ENCODE data around the gene CUX1. TPM values are rescaled to one million over a fixed set of nuclear protein-coding genes. Genes with fewer than 3 reads are reported as not detected.

Gene CUX1
- total RNA-seq, 1 experiment from 2014 or later, result 39.6 TPM

GRCh38 chr7:101984133-101984879 is 166.9 kb downstream of the CUX1 start:
- POLR2A ChIA-PET (ENCODE audit: unreplicated experiment), result no interaction called here
- TF ChIP-seq CTCF (conservative IDR thresholded peaks at IDR 0.05; ENCODE audit: low read depth, low read length), result no peak
- no peak for TF ChIP-seq EZH2 (IDR thresholded peaks at IDR 0.05; ENCODE audit: low read length, unreplicated experiment)
- TF ChIP-seq EZH2phosphoT487 (IDR thresholded peaks at IDR 0.05; ENCODE audit: borderline replicate concordance, low read length), result no peak
- CTCF ChIA-PET, result interaction anchor here (0.5 kb wide), 1 partner anchor 106 kb away, joined by 3 read pairs; no protein-coding TSS in a partner anchor

GRCh38 chr7:101985057-101985902 is 167.9 kb downstream of the CUX1 start:
- Histone ChIP-seq H3K27ac (ENCODE audit: low read length) (no peak overlapping the region), H3K9me3 (ENCODE audit: low read length) (no peaks in the 10 kb centered on the region), H3K9ac (ENCODE audit: low read length) (no peak overlapping the region), H2AFZ (ENCODE audit: low read length) (no peak overlapping the region), H4K20me1 (ENCODE audit: low read length) (no peaks in the 10 kb centered on the region), H3K4me1 (ENCODE audit: insufficient read depth, low read length) (peaks cover 9% of the 10 kb centered on the region; the same call in 1 of the 2 replicates), H3K27me3 (ENCODE audit: low read length) (no peaks in the 10 kb centered on the region), H3K4me3 (ENCODE audit: low read length) (no peak overlapping the region), H3K4me2 (ENCODE audit: low read length) (no peak overlapping the region), H3K79me2 (ENCODE audit: low read length) (peaks cover 13% of the 10 kb centered on the region), H3K36me3 (ENCODE audit: low read depth, low read length) (0 out of 2 replicates have a peak, but pooled peaks cover 2% of the 10 kb centered on the region), H3F3A (ENCODE audit: low read length, unreplicated experiment) (no peaks in the 10 kb centered on the region), H3K9me2 (replicated peaks; ENCODE audit: low read length) (no peaks in the 10 kb centered on the region)
- TF ChIP-seq CTCF (conservative IDR thresholded peaks at IDR 0.05; ENCODE audit: low read depth, low read length) (no peak), EZH2phosphoT487 (IDR thresholded peaks at IDR 0.05; ENCODE audit: borderline replicate concordance, low read length) (no peak), EZH2 (IDR thresholded peaks at IDR 0.05; ENCODE audit: low read length, unreplicated experiment) (no peak)
- ChIA-PET CTCF (no interaction called here), POLR2A (ENCODE audit: unreplicated experiment) (no interaction called here)
- no peak for ATAC-seq
- intact Hi-C loops (cut with micrococcal nuclease), result no loop called here
- no TSS peak for BruUV-seq (replicated peaks)
- no peak for DNase-seq

More at GRCh38 chr7:101984133-101984879, 166.9 kb downstream of the CUX1 start:
- BruUV-seq (replicated peaks), result no TSS peak
- no peak overlapping the region for H3K9ac ChIP-seq (ENCODE audit: low read length)
- no peak overlapping the region for H2AFZ ChIP-seq (ENCODE audit: low read length)
- DNase-seq (peak; percentile 20), ATAC-seq (peak; percentile 24; the same call in 1 of the 2 replicates)
- H3K9me3 ChIP-seq (ENCODE audit: low read length), result no peaks in the 10 kb centered on the region
- H3K27ac ChIP-seq (ENCODE audit: low read length), result 0 out of 2 replicates have a peak overlapping the region, but pooled peaks have one; percentile 13
- no peaks in the 10 kb centered on the region for H3K27me3 ChIP-seq (ENCODE audit: low read length)
- H4K20me1 ChIP-seq (ENCODE audit: low read length), result no peaks in the 10 kb centered on the region
- H3F3A ChIP-seq (ENCODE audit: low read length, unreplicated experiment), result no peaks in the 10 kb centered on the region
- peaks cover 9% of the 10 kb centered on the region; the same call in 1 of the 2 replicates for H3K4me1 ChIP-seq (ENCODE audit: insufficient read depth, low read length)
- intact Hi-C loops (cut with micrococcal nuclease), result no loop called here
- H3K4me2 ChIP-seq (ENCODE audit: low read length), result no peak overlapping the region
- H3K79me2 ChIP-seq (ENCODE audit: low read length), result peaks cover 13% of the 10 kb centered on the region
- H3K4me3 ChIP-seq (ENCODE audit: low read length), result no peak overlapping the region
- H3K9me2 ChIP-seq (replicated peaks; ENCODE audit: low read length), result no peaks in the 10 kb centered on the region
- H3K36me3 ChIP-seq (ENCODE audit: low read depth, low read length), result 0 out of 2 replicates have a peak, but pooled peaks cover 2% of the 10 kb centered on the region
